ENCODE measurements around the gene BAHCC1.

Gene BAHCC1

DNA sequence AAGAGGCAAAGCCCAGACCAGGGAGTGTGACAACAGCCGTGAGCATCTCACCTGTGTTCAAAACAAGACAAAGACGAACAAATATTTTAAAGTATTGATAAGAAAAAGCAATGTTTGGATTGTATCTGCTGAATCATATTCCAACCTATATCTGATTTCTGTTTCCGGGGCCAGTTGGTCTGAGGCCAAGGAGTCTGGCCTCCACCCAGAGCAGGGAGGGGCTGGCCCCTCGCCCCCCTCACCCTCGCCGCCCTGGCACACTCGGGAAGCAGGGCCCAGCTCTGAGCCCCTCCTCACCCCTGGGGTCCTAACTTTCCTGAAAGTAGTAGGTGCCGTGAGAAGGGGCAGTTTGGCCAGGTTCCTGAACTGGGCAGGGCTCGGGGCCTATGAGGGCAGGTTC, 69.3 kb downstream of the BAHCC1 start:
- no peak for DNase-seq

DNA sequence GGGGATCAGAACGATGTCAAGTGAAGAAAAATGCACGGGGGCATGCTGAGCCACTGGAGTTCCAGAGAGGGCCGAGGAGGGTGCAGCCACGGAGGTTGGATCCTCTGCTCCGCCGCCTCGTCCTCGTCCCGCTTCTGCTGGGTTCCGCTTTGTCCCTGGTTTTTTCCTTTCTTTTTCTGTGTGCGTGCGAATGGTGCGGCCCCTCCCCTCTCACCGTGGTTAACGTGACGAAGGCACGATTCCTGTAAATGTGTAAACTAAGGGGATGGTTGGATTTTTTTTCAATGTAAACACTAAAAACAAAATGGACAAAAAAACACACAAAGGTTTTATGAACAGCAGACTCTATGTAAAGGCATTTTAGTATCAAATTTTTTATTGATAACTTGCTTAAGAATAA, 70.7 kb downstream of the BAHCC1 start:
- DNase-seq, result no peak

DNA sequence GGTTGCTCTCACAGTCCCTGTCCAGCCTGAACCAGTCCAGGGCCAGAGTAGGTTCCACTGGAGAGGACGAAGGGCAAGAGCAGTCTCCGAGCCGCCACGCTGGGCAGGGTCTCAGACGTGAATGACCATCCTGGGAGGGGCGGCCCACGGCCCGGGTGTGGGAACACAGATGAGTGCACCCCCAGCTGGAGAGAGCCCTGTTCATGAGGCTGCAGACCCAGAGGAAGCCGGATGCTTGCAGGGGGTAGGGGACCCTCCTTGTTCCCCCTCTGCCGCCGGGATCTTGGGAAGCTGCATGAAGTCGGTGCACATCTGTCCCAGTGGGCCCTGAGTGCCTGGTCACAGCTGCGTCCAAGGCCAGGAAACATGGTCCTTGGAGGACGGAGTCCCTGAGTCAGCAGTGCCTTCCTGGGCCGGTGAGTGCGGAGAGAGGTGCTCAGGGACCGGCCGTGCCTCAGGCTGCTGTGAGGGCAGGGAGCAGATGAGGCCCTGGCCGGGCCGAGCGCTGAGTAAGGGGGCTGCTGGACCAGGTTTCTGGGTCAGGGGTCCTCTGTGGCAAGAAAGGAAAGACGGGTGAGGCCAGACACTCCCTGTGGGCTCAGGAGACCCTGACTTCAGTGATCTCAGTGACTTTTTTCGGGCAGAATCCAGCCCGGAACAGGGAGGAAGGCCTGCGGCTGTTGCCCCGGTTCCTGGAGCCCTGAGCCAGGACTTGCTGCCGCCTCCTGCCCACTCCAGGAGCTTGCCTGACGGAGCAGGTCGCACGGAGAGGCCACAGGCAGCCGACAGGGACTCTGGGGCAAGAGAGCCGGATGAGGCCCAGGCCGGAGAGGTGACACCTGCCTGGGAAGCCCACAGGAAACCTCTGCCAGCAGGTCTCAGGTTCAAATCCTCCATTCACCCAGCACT, 71.6 kb downstream of the BAHCC1 start:
- no peak for DNase-seq

DNA sequence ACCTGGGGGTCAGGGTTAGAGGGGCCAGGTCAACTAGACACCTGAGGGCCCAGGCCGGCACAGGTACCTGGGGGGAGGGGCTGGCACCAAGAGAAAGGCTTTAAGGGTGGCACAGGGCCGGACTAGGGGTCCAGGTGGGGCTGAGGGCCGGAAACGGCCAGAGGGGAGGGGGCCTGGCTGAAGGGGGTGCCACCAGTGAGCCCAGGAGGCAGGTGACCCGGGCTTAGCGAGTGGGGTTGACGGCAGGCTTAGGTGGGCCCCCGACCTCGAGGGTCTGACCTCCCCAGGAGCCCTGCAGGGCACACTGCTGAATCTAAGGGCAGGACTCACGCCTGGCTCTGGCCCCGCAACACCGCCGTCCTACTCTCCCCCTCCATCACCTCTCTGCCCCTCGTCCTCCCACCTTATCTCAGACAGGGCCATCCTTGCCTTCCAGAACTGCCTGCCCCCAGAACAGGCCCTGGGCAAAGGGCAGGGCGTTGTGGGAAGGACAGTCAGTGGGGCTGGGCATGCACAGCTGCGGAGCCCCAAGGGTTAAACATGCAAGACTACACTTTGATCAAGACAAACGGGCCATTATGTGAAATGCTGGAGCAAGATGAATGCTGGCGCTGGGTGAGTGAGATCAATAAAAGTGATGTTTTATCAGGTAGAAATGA, 73.0 kb downstream of the BAHCC1 start:
- DNase-seq, result no peak

DNA sequence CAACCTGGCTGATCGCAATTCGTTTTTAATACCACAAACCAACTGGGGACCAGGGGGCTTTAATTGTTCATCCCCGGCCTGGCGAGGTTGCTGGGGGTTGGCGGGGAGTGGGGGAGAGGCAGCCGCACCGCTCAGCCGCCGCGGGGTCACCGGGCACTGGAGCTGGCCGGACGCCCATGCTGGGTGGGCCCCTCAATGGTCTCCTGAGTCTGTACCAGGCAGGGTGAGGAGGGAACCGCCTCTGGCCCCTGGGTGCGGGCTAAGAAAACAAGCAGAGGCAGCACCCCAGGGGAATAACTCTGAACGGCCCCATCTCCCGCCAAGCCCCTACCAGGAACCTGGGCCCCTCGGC, 73.5 kb downstream of the BAHCC1 start:
- DNase-seq, result no peak

DNA sequence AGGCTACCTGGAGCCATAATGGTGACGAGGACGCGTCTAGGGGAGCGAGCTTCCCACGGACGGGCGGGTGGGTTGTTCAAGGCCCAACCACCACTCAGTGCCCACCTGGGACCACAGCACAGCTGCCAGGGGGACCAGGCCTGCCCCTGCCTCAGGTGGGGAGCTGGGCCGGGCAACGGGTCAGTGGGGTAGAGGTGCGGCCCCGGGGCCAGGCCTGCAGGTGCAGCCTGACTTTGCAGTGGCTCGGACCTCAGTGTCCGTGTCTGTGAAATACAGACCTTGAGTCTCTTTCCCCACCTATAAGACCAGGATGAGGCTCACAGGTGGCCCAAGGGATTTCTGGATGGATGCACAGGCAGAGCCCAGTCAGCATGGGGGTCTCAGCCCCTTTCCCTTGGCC, 74.0 kb downstream of the BAHCC1 start:
- no peak for DNase-seq

DNA sequence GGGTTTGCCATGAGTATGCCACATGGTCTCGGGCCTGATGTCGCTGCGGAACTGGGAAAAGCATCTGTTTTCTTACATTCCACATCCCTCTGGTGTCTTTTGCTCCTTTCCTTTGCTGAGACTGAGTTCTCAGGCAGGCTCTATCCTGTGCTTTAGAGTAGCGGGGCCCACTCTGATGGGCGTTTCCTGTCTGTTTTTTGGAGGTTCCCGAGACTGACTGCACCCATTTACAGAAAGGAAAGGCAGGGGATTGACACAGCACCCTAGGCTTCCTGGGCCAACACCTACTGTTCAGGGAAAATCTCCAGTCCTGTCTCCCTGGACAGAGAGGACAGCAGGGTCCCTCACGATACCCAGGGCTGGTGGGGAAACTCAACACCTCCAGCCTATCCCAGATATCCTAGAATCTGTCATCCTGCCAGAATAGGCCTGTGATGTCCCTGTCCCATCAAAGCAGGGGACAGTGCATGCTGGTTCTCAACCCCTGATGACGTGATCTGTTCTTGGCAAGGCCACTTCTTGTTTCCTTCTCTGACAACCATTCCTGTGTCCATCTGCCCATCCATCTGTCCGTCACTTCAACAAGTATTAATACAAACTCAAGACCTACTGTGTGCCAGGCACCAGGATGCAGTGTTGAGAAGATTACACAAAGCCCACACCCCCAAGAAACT, 75.2 kb downstream of the BAHCC1 start:
- DNase-seq, result no peak

DNA sequence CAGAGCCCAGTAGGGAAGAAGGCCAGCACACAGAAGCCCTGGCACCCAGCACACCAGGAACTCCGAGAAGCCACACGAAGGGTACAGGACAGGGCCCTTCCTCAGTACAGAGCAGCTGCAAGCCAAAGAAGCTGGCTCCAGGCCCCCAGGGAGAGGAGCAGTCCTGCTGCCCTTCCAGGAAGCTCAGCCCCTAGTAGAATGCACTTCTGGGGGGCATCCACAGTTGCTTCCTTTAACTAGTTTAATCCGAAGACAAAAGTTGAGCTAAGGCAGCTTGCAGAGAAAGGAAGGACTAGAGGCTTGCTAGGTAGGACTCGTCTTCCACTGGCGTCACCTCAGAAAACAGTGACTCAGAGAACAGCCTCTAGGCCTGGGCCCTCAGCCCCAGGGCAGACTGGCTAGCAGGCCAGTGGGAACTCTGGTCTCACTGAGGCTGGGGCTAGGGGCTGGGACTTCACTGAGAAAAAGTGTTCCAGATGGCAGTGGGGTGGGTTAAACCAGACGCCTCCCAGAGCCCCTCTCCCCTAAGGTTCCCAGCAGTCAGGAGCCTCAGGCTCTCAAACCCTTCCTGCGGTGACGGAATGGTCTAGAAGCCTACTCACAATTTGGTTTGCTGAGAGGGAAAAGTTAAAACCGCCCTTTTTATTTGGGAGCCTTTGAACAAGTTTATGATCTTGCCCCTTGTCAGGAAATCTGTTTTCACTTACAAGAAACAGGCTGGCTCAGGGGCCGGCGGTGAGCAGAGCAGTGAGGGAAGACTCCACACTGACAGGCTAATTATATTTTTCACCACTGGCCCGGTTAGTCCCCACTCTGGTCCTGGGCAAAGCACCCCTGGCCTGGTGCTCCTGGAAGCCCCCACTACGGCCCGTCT, 75.9 kb downstream of the BAHCC1 start:
- DNase-seq, result no peak

DNA sequence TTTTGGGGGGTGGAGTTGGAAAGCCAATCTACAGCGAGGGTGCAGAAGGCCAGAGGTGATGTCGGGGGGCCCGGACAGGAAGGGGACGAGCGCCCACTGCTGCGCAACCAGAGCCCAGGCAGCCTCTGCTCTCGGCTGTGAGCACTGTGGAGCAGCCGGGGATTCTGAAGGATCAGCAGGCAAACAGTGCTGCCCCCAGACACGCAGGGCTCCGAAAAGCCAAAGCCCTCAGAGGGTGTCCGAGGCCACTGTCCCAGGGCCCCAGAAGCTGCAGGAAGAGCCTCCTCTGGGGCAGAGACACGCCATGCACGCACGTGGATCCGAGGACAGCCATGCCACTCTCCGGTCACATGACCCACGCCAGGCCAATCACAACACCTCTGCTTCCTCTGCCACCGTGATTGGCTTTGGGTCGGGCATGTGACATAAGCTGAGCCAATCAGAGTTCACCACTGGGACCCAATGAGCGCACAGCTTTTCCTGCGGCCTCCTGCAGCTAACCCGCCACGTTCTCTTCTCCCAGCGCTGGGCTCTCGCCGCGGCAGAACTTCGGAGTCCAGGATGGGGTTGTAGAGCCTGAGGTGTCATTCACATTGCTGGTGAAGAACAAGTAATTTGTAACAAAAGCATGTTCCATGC, 76.7 kb downstream of the BAHCC1 start:
- DNase-seq, result peak; percentile 54

DNA sequence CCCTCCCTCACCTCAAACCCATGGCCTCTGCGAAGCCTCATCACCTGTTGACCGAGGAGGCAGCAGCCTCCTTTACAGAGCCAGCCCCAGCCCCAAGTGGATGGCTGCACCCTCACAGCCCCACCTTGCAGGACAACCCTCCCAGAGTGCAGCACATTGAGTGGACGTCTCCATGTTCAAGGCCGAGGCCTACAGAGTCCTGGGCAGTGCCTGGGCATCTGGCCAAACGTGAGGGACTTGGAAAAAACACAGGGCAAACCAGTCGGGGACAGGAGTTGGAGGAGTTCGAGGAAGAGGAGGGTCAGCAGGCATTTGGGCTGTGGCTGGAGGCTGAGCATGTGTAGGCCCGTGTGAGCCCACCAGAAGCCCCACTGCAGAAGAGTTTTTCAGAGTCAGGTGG, 77.8 kb downstream of the BAHCC1 start:
- no peak for DNase-seq

DNA sequence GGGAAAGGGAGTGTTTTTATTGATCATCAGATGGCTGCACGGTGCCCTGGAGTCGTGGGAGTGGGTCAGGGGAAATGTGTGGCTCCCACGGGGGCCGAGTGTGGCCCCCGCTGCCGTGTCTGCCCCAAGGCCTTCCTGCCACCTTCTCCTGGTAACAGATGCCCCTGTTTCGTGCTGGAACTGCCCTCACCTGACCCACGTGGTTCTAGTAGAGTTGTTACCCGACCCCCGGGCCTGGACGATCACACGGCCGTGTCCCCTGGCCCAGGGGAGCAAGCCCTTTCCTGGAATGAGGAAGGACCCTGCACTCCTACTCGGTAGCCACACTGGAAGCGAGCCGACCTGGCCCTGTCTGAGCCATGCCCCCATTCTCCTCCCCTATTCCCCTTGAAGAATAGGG, 79.7 kb downstream of the BAHCC1 start:
- DNase-seq, result no peak

DNA sequence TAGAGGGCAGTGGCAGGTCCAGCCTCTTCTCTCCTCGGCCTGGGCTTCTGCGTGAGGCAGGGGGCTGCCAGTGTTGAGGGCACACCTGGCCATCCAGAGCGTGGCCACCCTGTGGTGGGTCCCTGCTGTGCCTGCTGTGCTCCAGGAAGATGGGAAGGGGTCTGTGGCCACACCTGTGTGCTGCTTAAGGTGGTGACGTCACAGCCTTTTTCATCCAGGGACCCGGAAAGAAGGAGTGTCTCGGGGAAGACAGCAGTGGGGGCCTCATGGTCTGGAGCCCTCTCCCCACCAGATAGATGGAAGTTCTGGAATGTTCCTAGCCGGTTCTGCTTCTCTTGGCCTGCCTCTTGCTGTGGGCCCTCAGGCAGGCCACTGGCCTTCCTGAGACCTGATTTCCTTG, 80.8 kb downstream of the BAHCC1 start:
- no peak for DNase-seq

DNA sequence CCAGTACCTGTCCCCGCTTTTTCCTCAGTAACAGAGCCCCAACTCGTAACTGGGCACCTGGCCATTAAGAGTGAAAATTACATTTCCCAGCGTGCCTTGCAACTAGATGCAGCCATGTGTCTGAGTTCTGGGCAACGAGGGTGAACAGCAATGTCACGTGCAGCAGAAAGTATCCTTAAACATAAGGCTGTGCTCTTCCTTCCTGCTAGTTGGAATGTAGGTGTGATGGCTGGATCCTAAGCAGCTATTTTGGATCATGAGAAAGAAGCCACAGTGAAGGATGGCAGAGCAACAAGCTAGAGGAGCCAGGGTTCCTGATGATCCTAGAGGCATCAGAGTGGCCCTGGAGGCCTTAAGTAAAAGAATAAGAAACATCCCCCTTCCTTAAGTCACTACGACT, 81.4 kb downstream of the BAHCC1 start:
- DNase-seq, result no peak

DNA sequence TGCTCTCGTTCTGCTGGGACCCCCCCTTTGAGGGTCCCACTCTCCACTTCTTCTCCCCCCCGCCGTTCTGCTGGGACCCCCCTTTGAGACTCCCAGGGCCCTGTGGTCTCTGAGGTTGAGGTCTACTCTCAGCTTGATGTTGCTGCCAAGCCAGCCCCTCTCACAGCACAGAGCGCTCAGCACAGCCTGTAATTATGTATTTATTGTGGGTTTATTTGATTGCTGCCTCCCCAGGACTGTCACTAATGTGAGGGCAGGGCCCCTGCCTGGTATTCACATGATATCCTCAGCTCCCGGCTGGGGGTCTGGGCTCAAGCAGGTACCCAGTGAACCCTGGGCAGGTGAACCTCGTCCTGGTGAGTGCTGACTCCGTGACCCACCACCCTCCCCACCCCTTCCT, 81.9 kb downstream of the BAHCC1 start:
- no peak for DNase-seq

DNA sequence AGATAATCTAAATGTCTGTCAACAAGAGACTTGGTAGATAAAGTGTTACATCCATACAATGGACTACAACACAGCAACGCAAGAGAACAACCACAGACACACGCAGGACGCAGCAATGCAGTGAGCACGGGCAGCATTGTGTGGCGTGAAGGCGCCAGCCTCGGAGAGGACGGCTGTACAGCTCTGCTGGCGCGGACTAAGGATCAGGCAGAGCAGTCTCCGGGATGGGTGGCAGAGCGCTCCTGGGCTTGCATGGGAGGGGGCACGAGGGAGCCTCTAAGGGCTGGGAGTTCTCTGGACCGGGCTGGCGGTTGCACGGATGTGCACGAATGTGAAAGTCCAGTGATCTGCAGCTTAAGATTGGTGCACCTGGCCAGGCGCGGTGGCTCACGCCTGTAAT, 82.9 kb downstream of the BAHCC1 start:
- no peak for DNase-seq

DNA sequence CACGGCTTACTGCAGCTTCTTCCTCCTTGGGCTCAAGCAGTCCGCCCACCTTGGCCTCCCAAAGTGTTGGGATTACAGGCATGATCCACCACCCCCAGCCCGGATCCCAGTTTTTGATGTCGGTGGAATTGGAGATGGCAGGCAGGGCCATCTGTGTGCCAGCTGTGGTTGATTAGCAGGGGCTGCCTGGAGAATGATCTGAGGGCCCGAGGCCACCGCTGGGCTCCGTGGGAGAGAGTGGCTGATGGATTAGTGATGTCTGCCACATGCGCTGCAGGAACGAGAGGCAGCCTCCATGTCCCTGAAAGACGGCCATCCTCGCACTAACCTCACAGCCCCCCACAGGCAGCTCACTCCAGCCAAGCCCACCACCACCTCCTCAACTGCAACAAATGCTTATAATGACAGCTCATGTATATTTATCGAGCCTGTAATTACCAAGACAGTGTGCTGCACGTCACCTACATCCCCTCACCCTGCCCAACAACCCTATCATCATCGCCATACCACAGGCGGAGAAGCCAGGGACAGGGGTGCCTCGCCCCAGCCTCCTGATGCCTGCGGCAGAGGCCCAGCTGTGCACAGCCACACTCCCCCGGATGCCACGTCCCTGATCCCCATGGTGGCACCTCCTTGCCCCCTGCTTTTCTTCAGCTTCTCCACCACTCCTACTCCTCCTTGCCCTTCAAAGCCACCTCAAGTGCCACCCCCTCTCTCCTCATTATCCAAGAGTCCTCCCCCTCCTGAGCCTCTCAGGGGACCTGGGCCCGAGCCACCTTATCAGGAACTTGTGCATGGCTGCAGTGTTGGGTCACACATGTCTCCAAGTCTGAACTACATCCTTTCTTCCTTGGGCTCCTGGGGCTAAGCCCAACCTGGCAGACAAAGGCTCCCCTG, 84.2 kb downstream of the BAHCC1 start:
- DNase-seq, result no peak

DNA sequence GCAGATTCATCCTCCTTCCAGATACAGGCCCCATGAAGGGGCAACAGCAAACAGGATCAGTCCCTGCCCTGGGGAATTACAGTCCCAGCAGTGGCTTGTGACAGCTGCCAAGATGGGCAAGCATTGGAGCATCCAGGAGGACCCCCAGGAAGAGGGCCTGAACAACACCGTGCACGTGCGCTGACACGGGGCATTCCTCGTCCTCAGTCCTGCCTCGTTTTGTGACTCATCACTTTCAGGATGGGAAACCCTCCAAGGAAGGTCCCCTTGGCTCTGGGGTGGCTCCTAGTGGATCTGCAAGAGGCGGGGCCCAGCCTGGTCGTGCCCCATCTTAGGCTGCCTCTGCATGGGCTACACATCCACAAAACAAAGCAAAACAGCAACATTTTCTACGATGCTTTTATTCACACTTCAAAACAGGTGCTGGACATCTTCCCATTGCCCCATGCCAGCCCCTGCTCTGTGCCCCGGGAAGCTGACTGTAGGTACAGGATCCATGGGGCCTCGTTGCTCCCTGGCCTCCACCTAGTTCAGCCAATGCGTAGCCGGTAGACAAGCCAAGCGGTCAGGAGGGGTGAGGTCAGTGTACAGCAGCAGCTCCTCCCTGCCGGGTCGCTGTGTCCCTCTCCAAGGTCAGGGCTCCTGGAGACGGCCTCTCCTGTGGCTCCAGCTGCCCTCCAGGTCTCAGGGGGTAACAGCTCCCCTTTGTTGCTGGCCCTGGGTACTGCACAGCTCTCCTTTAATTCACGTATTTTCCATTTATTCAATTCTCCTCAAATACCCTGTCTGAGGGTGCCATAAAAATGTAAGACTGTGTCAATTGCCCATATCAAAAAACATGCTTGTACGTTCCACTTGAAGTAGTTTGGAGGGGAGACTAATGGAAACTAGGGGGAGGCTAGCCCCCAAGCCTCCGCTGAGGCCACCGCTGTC, 85.1 kb downstream of the BAHCC1 start:
- no peak for DNase-seq

DNA sequence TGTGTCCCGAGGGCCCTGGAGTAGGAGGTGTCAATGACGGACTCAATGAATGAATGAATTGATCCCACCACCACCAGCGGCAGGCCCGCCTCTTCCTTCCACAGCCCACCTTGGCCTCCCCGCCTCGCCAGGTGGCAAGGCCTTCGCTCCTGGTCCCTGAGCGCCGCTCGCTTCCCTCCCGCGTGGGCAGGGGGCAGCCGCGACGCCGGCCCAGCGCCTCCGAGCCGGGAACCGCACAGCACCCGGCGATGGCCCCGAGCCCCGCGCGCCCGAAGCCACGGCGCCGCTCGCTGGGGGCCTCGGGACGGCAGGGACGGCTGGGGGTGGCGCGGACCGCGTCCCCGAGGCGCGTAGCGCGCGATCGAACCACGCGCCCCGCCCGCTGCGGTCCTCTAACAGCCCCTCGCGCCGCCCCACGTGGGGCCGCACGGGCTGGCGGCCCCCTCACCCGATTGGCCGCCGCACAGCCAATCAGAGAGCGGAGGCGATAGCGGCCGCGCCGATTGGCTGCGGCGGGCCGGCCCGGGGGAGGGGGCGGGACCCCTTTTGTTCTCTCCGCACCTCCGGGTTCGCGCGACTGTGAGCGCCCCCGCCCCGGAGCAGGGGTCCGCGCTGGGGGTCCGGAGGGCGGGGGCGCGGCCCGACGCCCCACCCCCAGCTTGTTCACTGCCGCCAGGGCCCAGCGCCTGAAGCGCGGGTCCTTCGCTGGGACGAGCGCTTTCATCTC, 86.0 kb downstream of the BAHCC1 start:
- DNase-seq, result peak; percentile 67

DNA sequence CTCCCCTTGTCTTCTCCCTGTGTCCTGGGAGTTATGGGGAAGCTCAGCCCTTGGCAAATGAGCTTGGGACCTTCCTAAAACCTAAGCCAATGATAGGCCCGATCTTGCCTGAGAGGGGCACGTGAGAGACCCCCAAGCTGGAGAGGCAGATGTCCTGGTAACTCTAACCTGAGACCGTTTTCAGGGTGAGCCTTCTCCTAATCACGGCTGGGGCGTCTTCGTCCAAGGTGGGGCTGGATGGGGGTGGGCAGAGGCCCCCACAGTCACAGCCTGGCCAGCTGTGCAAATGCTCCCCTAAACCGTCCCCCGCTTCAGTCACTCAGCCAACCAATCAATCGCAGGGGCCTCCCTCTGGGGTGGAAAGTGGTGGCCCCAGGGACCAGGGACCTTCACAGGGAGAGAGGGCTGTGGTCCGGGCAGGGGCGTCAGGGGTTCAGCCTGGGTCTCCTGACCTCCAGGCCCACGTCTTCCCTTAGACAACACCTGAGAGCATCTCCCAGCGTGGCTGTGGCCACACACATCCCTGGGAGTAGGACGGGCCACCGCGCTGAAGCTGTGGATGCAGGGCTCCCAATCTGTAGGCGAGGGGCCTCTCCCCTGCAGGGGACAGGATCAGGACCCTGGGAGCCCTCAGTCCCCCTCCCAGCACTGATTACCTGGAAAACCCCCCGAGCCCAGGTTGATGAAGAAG, 86.7 kb downstream of the BAHCC1 start:
- DNase-seq, result no peak
